ENCODE measurements around the gene PFDN1. TPM values are rescaled to one million over a fixed set of nuclear protein-coding genes. Genes with fewer than 3 reads are reported as not detected.

The PFDN1 gene
- total and polyA plus RNA-seq, 2 experiments from 2014 or later = 119 to 256 TPM

DNA sequence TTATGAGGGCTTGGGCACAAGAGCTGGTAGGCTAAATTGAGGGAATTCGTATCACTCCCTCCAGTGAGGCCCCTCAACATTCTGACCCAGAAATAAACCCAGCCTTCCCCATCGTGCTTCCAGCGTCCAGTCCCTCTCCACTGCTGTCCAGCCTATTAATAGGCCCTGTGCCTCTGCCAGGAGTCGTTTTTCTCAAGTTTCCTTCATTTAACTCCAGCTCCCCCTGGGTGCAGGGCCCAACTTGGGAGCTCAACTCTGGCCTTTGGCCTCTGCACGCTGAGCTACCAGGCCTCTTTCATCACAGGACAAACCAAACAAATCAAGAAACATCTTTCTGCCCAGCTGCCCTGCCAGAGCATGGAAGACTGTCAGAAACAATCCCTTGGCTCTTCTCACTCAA lies 33.5 kb upstream of the PFDN1 start (continued):
- TF ChIP-seq, protein P1, sequence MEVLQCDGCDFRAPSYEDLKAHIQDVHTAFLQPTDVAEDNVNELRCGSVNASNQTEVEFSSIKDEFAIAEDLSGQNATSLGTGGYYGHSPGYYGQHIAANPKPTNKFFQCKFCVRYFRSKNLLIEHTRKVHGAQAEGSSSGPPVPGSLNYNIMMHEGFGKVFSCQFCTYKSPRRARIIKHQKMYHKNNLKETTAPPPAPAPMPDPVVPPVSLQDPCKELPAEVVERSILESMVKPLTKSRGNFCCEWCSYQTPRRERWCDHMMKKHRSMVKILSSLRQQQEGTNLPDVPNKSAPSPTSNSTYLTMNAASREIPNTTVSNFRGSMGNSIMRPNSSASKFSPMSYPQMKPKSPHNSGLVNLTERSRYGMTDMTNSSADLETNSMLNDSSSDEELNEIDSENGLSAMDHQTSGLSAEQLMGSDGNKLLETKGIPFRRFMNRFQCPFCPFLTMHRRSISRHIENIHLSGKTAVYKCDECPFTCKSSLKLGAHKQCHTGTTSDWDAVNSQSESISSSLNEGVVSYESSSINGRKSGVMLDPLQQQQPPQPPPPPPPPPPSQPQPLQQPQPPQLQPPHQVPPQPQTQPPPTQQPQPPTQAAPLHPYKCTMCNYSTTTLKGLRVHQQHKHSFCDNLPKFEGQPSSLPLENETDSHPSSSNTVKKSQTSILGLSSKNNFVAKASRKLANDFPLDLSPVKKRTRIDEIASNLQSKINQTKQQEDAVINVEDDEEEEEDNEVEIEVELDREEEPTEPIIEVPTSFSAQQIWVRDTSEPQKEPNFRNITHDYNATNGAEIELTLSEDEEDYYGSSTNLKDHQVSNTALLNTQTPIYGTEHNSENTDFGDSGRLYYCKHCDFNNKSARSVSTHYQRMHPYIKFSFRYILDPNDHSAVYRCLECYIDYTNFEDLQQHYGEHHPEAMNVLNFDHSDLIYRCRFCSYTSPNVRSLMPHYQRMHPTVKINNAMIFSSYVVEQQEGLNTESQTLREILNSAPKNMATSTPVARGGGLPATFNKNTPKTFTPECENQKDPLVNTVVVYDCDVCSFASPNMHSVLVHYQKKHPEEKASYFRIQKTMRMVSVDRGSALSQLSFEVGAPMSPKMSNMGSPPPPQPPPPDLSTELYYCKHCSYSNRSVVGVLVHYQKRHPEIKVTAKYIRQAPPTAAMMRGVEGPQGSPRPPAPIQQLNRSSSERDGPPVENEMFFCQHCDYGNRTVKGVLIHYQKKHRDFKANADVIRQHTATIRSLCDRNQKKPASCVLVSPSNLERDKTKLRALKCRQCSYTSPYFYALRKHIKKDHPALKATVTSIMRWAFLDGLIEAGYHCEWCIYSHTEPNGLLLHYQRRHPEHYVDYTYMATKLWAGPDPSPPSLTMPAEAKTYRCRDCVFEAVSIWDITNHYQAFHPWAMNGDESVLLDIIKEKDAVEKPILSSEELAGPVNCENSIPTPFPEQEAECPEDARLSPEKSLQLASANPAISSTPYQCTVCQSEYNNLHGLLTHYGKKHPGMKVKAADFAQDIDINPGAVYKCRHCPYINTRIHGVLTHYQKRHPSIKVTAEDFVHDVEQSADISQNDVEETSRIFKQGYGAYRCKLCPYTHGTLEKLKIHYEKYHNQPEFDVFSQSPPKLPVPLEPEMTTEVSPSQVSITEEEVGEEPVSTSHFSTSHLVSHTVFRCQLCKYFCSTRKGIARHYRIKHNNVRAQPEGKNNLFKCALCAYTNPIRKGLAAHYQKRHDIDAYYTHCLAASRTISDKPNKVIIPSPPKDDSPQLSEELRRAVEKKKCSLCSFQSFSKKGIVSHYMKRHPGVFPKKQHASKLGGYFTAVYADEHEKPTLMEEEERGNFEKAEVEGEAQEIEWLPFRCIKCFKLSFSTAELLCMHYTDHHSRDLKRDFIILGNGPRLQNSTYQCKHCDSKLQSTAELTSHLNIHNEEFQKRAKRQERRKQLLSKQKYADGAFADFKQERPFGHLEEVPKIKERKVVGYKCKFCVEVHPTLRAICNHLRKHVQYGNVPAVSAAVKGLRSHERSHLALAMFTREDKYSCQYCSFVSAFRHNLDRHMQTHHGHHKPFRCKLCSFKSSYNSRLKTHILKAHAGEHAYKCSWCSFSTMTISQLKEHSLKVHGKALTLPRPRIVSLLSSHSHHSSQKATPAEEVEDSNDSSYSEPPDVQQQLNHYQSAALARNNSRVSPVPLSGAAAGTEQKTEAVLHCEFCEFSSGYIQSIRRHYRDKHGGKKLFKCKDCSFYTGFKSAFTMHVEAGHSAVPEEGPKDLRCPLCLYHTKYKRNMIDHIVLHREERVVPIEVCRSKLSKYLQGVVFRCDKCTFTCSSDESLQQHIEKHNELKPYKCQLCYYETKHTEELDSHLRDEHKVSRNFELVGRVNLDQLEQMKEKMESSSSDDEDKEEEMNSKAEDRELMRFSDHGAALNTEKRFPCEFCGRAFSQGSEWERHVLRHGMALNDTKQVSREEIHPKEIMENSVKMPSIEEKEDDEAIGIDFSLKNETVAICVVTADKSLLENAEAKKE (CRISPR knock-in tag; IDR thresholded peaks at IDR 0.05) = no peak
- no peak for TF ChIP-seq EZH2phosphoT487 (IDR thresholded peaks at IDR 0.05; ENCODE audit: unreplicated experiment)
- no peak for TF ChIP-seq POLR2AphosphoS5 (IDR thresholded peaks at IDR 0.05; ENCODE audit: low read depth)
- TF ChIP-seq EZH2 (IDR thresholded peaks at IDR 0.05; ENCODE audit: low read depth, unreplicated experiment) = no peak
- TF ChIP-seq STAT1 (IDR thresholded peaks at IDR 0.05; ENCODE audit: unreplicated experiment) = no peak
- TF ChIP-seq, protein P2, sequence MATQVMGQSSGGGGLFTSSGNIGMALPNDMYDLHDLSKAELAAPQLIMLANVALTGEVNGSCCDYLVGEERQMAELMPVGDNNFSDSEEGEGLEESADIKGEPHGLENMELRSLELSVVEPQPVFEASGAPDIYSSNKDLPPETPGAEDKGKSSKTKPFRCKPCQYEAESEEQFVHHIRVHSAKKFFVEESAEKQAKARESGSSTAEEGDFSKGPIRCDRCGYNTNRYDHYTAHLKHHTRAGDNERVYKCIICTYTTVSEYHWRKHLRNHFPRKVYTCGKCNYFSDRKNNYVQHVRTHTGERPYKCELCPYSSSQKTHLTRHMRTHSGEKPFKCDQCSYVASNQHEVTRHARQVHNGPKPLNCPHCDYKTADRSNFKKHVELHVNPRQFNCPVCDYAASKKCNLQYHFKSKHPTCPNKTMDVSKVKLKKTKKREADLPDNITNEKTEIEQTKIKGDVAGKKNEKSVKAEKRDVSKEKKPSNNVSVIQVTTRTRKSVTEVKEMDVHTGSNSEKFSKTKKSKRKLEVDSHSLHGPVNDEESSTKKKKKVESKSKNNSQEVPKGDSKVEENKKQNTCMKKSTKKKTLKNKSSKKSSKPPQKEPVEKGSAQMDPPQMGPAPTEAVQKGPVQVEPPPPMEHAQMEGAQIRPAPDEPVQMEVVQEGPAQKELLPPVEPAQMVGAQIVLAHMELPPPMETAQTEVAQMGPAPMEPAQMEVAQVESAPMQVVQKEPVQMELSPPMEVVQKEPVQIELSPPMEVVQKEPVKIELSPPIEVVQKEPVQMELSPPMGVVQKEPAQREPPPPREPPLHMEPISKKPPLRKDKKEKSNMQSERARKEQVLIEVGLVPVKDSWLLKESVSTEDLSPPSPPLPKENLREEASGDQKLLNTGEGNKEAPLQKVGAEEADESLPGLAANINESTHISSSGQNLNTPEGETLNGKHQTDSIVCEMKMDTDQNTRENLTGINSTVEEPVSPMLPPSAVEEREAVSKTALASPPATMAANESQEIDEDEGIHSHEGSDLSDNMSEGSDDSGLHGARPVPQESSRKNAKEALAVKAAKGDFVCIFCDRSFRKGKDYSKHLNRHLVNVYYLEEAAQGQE (IDR thresholded peaks at IDR 0.05; ENCODE audit: unreplicated experiment) = no peak

DNA sequence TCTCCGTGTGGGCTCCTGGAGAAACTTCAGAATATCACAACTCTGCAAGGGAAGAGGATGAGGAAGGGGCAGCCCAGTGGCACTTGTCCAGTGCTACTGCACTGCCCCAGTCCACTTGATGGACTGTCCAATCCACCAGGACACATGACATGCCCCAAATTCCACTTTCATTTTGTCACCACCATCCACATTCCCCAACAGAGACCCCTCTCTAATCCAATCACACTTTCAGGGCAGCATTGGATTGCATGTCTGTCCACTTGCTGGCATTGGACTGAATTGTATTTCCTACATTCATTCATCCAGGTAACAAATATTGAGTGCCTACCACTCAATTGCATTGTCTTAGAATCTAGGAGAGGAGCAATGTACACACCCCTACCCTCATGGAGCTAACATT lies 28.7 kb upstream of the PFDN1 start:
- Mint-ChIP-seq H3K4me3 (no peak overlapping the region), H3K27me3 (ENCODE audit: insufficient read depth, low read depth, poor library complexity) (peaks cover 6% of the 10 kb centered on the region), H3K9me3 (no peaks in the 10 kb centered on the region), H3K27ac (no peak overlapping the region), H3K4me1 (peaks cover 16% of the 10 kb centered on the region), H3K36me3 (ENCODE audit: low read depth) (peaks cover 6% of the 10 kb centered on the region; the same call in 2 of the 3 replicates)
- DNase-seq (ENCODE audit: low spot score) (no peak), ATAC-seq (no peak)
- no peak overlapping the region for H2AFZ ChIP-seq
- H4K20me1 ChIP-seq (replicated peaks; ENCODE audit: insufficient read depth) = no peaks in the 10 kb centered on the region
- no peak overlapping the region for H3K27ac ChIP-seq (ENCODE audit: low read depth)
- H3K4me3 ChIP-seq = no peak overlapping the region
- no peaks in the 10 kb centered on the region for H3K9me2 ChIP-seq (ENCODE audit: insufficient read depth)
- H3K36me3 ChIP-seq (ENCODE audit: insufficient read depth) = no peaks in the 10 kb centered on the region
- no peaks in the 10 kb centered on the region for H3K79me2 ChIP-seq (replicated peaks; ENCODE audit: insufficient read depth)
- H3F3A ChIP-seq (replicated peaks; ENCODE audit: low read depth) = no peaks in the 10 kb centered on the region
- H3K27me3 ChIP-seq (ENCODE audit: insufficient read depth) = no peaks in the 10 kb centered on the region
- peaks cover 5% of the 10 kb centered on the region; the same call in 1 of the 2 replicates for H3K4me1 ChIP-seq (ENCODE audit: insufficient read depth)
- H3K4me2 ChIP-seq = no peak overlapping the region
- TF ChIP-seq EZH2 (IDR thresholded peaks at IDR 0.05; ENCODE audit: low read depth, unreplicated experiment) (no peak), ZNF331 (CRISPR knock-in tag; IDR thresholded peaks at IDR 0.05; ENCODE audit: low read depth) (no peak), EZH2phosphoT487 (IDR thresholded peaks at IDR 0.05; ENCODE audit: unreplicated experiment) (no peak), STAT1 (IDR thresholded peaks at IDR 0.05; ENCODE audit: unreplicated experiment) (no peak), JUNB (IDR thresholded peaks at IDR 0.05; ENCODE audit: unreplicated experiment) (no peak)
- TF ChIP-seq, protein P3, sequence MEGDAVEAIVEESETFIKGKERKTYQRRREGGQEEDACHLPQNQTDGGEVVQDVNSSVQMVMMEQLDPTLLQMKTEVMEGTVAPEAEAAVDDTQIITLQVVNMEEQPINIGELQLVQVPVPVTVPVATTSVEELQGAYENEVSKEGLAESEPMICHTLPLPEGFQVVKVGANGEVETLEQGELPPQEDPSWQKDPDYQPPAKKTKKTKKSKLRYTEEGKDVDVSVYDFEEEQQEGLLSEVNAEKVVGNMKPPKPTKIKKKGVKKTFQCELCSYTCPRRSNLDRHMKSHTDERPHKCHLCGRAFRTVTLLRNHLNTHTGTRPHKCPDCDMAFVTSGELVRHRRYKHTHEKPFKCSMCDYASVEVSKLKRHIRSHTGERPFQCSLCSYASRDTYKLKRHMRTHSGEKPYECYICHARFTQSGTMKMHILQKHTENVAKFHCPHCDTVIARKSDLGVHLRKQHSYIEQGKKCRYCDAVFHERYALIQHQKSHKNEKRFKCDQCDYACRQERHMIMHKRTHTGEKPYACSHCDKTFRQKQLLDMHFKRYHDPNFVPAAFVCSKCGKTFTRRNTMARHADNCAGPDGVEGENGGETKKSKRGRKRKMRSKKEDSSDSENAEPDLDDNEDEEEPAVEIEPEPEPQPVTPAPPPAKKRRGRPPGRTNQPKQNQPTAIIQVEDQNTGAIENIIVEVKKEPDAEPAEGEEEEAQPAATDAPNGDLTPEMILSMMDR (conservative IDR thresholded peaks at IDR 0.05; ENCODE audit: low read depth in 2 of 2) = no peak

All from GM23338 (cell line).